ENCODE data around the gene PTPRM. TPM values are rescaled to one million over a fixed set of nuclear protein-coding genes. Genes with fewer than 3 reads are reported as not detected.

The PTPRM gene
- total RNA-seq, 1 donor from 2014 or later: 63.2 TPM

GRCh38 chr18:8249811-8250210 lies 682.7 kb downstream of the PTPRM start:
- no peak overlapping the region for H3K4me3 ChIP-seq (ENCODE audit: low read depth, low read length)
- TF ChIP-seq CTCF (conservative IDR thresholded peaks at IDR 0.05; ENCODE audit: low read depth, low read length): no peak
- DNase-seq (ENCODE audit: low read depth): no peak

GRCh38 chr18:8252371-8252770 lies 685.3 kb downstream of the PTPRM start:
- DNase-seq (ENCODE audit: low read depth): no peak
- no peak for TF ChIP-seq CTCF (conservative IDR thresholded peaks at IDR 0.05; ENCODE audit: low read depth, low read length)

GRCh38 chr18:8253944-8254343 lies 686.8 kb downstream of the PTPRM start:
- no peak for TF ChIP-seq CTCF (conservative IDR thresholded peaks at IDR 0.05; ENCODE audit: low read depth, low read length)
- no peak for DNase-seq (ENCODE audit: low read depth)
- H3K4me3 ChIP-seq (ENCODE audit: low read depth, low read length): no peak overlapping the region

More at GRCh38 chr18:8252371-8252770, 685.3 kb downstream of the PTPRM start:
- H3K4me3 ChIP-seq (ENCODE audit: low read depth, low read length): no peak overlapping the region

GRCh38 chr18:8254654-8255053 lies 687.5 kb downstream of the PTPRM start:
- TF ChIP-seq CTCF (conservative IDR thresholded peaks at IDR 0.05; ENCODE audit: low read depth, low read length): no peak
- DNase-seq (ENCODE audit: low read depth): no peak
- H3K4me3 ChIP-seq (ENCODE audit: low read depth, low read length): no peak overlapping the region

- DNase-seq (ENCODE audit: low read depth): no peak
- no peak overlapping the region for H3K4me3 ChIP-seq (ENCODE audit: low read depth, low read length)
- no peak for TF ChIP-seq CTCF (conservative IDR thresholded peaks at IDR 0.05; ENCODE audit: low read depth, low read length)
These were observed 690.8 kb downstream of the PTPRM start for GRCh38 chr18:8257851-8258434.

- H3K4me3 ChIP-seq (ENCODE audit: low read depth, low read length): no peak overlapping the region
- TF ChIP-seq CTCF (conservative IDR thresholded peaks at IDR 0.05; ENCODE audit: low read depth, low read length): no peak
- DNase-seq (ENCODE audit: low read depth): peak; percentile 13
These were observed 693.2 kb downstream of the PTPRM start for GRCh38 chr18:8260319-8260718.

GRCh38 chr18:8260827-8261226 lies 693.7 kb downstream of the PTPRM start:
- no peak for DNase-seq (ENCODE audit: low read depth)
- no peak for TF ChIP-seq CTCF (conservative IDR thresholded peaks at IDR 0.05; ENCODE audit: low read depth, low read length)
- H3K4me3 ChIP-seq (ENCODE audit: low read depth, low read length): no peak overlapping the region
